ENCODE measurements around the gene CARHSP1. TPM values are rescaled to one million over a fixed set of nuclear protein-coding genes. Genes with fewer than 3 reads are reported as not detected.
"Not testable (repeated sequence)": the region's sequence is repeated elsewhere in the genome, so short reads cannot be mapped to it uniquely, and the experiment has no call there.

Gene CARHSP1
- total RNA-seq, 1 donor: 22.4 TPM

DNA sequence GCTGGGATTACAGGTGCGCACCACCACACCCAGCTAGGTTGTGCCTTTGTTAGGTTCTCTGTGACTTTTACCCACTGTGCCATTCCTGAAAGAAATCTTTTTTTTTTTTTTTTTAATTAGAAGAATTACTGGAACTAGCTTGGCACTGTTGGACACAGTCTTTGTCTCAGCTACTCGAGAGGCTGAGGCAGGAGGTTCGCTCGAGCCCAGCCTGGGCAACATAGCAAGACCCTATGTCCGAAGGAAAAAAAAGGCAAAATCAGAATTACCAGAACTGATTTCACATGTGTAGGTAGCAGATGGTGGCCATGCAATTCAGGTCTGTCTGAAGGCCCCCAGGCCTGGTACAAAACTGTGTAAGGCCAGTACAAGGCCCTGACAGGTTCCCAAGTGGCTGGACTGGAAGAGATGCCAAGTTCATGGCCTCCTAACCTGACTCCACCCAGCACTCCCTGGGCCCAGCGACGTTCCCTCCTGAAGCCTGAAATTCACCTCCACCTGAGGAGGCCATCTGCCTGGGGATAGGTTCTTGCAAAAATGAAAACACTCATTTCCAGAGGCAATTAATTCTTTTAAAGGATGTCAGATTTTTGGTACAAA, 23.0 kb downstream of the CARHSP1 start:
- Histone ChIP-seq H3K9me3 (ENCODE audit: low read depth, low read length) (no peaks in the 10 kb centered on the region), H3K4me1 (ENCODE audit: insufficient read depth, low read length) (peaks cover 21% of the 10 kb centered on the region), H3K4me3 (ENCODE audit: low read length) (no peak overlapping the region), H3K27me3 (ENCODE audit: insufficient read depth, low read length) (no peaks in the 10 kb centered on the region)

DNA sequence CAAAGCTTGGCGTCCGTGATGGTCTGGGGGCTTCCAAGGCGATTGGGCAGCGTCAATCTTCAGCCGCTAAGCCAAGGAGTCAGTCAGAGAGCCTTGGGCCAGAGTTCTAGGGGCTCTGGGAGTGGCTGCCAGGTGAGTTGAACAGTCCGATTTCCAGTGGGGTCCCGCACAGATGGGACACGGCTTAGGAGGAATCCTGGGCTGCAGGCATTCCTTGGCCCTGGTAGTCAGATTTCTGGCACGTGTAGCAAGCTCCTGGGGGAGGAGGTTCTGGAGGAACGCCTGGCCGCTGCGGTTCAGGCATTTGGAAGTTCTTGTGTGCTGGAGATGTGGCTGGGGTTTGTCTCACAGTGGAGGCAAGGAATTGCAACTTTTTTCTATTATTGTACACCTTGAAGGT, 25.5 kb downstream of the CARHSP1 start:
- not testable (repeated sequence) for H3K4me1 ChIP-seq (ENCODE audit: insufficient read depth, low read length); H3K9me3 ChIP-seq (ENCODE audit: low read depth, low read length); H3K27me3 ChIP-seq (ENCODE audit: insufficient read depth, low read length); H3K4me3 ChIP-seq (ENCODE audit: low read length)

DNA sequence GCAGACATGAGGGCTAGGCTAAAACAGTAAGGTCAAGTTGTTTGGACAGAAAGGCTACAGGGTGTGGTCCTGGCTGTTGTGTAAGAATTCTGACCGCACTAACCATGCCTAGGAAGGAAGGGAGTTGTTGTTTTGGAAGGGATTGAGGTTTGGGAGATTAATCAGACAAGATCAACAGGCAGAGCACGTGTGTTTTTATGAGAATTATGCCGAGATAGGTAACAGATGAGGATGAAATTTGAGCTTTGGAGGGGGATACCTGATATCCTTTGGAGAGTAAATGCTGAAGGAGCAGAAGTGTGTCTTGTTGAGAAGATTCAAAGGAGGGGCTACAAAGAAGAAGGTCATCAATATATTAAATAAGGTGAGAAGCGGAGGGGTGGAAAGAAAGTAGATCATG, 26.8 kb downstream of the CARHSP1 start:
- not testable (repeated sequence) for H3K9me3 ChIP-seq (ENCODE audit: low read depth, low read length); H3K4me1 ChIP-seq (ENCODE audit: insufficient read depth, low read length)

DNA sequence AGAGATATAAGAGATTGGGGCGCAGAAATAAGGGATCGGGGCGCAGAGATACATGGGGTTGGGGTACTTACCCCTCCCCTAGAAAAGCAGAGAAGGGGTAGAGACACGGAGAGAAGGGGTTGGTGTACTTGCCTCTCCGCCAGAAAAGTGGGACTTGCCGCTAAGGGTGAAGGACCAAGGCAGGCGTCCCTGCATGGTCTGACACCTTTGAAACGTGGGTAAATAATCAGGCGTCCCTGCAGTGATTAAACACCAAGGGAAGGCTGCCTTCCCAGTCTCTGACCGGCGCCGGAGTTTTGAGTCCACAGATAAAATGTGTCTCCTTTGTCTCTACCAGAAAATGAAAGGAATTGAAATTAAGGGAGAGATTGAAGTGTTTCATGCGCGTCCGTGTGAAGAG, 31.2 kb downstream of the CARHSP1 start:
- not testable (repeated sequence) for H3K4me1 ChIP-seq (ENCODE audit: insufficient read depth, low read length); H3K27me3 ChIP-seq (ENCODE audit: insufficient read depth, low read length); H3K9me3 ChIP-seq (ENCODE audit: low read depth, low read length); H3K4me3 ChIP-seq (ENCODE audit: low read length)

More for the DNA sequence above, 26.8 kb downstream of the CARHSP1 start:
- H3K27me3 ChIP-seq (ENCODE audit: insufficient read depth, low read length); H3K4me3 ChIP-seq (ENCODE audit: low read length): not testable (repeated sequence)

DNA sequence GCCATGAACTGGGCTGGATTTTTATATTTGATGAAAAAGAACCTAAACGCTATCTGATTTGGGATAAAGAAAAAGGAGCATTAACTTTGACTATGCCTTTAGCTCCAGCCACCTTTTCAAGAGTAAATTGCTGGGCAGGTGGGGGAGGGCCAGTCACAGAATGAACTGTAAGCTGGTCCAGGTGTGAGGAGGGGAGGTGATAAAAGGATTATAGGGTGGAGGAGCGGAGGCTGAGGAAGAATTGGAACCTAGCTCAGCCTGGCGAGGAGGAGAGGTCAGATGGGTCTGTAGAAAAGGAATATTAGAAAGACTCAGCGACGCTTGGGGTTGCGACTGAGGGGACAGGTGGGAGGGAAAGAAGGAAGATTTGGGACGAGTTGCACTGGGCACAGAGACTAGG, 32.0 kb downstream of the CARHSP1 start:
- H3K9me3 ChIP-seq (ENCODE audit: low read depth, low read length); H3K27me3 ChIP-seq (ENCODE audit: insufficient read depth, low read length); H3K4me1 ChIP-seq (ENCODE audit: insufficient read depth, low read length); H3K4me3 ChIP-seq (ENCODE audit: low read length): not testable (repeated sequence)

DNA sequence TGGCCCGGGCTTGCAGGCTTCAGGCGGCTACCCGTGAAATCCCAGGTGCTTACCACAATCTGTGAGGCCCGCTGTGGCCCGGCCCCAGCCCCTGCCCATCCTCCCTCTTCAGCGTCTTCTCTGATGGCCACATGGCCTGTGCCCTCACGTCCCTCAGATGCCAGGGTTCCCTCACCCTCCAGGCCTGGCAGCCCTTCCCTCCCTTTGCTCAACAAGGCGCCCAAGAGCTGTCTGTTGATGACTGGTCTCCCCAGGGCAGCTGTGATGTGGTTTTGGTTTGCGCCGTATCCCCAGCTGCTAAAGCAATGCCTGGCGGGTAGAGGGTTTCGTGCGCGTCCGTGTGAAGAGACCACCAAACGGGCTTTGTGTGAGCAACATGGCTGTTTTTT, 36.1 kb downstream of the CARHSP1 start:
- Histone ChIP-seq H3K9me3 (ENCODE audit: low read depth, low read length) (no peaks in the 10 kb centered on the region), H3K4me1 (ENCODE audit: insufficient read depth, low read length) (peaks cover 3% of the 10 kb centered on the region), H3K27me3 (ENCODE audit: insufficient read depth, low read length) (no peaks in the 10 kb centered on the region), H3K4me3 (ENCODE audit: low read length) (no peak overlapping the region)

DNA sequence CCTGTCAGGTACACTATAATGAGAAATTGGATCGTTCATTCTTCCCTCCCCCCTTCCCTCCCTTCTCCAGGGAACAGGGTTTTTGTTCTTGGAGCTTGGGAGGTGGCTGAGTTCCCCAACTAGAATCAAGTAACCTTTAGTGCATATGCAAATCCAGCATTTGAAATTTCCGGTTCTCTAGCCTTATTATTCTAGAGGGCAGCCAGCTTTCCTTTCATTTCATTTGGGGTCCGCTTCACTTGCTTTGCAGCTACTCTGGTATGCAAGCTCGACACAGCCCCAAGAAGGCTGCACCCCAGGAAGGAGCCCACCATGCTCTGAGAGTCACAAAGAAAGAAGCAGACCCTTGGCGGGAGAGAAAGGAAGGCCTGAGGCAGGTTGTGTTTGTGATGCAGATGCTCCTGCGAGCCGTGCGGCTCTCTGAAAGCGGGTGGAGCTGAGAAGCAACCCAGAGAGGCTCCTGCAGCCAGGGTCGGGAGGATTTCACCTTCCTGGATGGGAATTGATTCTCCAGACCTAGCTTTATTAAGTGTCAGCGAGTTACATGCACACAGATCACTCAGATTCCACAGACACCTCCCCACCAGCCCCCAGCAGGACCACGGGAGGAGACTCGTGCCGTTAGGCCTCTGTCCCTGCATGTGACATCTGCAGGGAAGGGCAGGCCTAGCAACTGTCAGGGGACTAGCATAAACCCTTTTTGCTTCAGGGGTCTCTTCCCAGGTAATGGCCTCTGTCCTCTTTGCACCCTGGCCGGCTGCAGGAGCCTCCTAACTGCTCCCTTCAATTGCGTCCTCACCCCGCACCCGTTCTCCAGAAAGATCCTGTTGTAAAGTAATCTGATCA, 36.7 kb downstream of the CARHSP1 start:
- Histone ChIP-seq H3K9me3 (ENCODE audit: low read depth, low read length) (no peaks in the 10 kb centered on the region), H3K4me1 (ENCODE audit: insufficient read depth, low read length) (peaks cover 3% of the 10 kb centered on the region), H3K4me3 (ENCODE audit: low read length) (no peak overlapping the region), H3K27me3 (ENCODE audit: insufficient read depth, low read length) (no peaks in the 10 kb centered on the region)

DNA sequence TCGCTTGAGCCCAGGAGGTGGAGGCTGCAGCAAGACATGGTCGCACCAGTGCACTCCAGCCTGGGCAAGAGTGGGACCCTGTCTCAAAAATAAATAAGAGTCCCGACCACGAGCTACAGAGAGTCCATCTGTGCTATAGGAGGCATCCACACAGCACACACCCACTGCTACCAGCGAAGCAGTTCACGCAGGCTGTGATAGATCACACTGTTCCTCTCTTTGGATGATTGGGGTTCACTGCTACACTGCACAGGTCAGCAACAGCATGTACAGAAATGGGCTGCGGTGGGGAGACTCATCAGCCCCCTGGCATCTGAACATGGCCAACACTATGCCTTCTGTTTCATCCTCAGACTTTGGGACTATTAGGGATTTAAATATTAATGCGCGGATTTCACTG, 37.4 kb downstream of the CARHSP1 start:
- no peak overlapping the region for H3K4me3 ChIP-seq (ENCODE audit: low read length)
- no peaks in the 10 kb centered on the region for H3K9me3 ChIP-seq (ENCODE audit: low read depth, low read length)
- peaks cover 3% of the 10 kb centered on the region for H3K4me1 ChIP-seq (ENCODE audit: insufficient read depth, low read length)
- no peaks in the 10 kb centered on the region for H3K27me3 ChIP-seq (ENCODE audit: insufficient read depth, low read length)

DNA sequence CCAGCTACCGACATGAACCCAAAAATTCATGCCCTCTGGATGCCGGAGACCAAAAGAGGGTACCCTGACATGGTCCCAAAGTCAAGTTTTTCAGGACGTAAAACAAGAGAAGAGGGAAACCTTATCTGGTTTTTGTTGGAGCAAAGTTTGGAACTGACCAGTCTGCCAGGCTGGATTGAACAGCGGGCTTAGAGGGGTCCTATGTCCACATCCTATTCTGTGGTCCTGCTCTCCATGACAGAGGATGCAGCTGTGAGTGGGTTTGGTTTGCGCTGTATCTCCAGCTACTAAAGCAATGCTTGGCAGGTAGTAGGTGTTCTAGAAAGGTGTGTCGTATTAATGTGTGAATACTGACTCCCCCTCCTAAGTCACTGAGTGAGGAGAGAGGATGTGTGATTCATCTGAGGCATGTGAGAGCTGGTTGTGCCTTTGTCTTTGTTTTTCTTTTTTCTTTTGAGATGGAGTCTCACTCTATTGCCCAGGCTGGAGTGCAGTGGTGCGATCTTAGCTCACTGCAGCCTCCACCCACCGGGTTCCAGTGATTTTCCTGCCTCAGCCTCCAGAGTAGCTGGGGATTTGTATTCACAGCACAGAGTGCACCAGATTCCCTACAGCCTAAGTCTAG, 40.2 kb downstream of the CARHSP1 start:
- no peaks in the 10 kb centered on the region for H3K27me3 ChIP-seq (ENCODE audit: insufficient read depth, low read length)
- no peaks in the 10 kb centered on the region for H3K4me1 ChIP-seq (ENCODE audit: insufficient read depth, low read length)
- no peak overlapping the region for H3K4me3 ChIP-seq (ENCODE audit: low read length)
- H3K9me3 ChIP-seq (ENCODE audit: low read depth, low read length): no peaks in the 10 kb centered on the region

DNA sequence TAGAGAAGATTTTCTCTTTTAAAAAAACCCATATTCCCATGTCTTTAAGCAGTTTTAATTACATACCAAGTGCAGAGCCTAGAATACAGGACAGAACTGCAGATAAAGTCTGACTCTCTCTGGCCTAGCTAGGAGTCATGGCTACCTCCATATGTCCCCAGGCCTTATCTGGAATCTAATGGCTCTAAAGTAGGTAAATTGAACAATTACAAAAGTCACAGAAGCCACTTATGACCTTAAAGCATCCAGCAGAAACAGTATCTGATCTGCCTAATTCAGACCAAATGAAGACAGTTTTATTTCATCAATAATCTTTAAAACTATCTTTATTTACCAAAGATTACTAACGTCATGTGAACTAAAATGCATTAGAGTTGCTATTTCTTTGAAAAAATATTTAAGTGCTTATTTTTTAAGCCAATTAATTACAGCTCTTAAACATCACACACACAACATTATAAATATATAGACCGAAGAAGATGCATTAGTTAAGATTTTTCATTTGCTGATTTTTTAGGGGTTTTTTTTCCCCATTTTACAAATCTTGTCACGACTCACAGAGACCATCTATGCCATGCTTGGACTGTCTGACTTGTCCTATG, 42.4 kb downstream of the CARHSP1 start:
- Histone ChIP-seq H3K4me1 (ENCODE audit: insufficient read depth, low read length) (no peaks in the 10 kb centered on the region), H3K27me3 (ENCODE audit: insufficient read depth, low read length) (no peaks in the 10 kb centered on the region), H3K4me3 (ENCODE audit: low read length) (no peak overlapping the region), H3K9me3 (ENCODE audit: low read depth, low read length) (no peaks in the 10 kb centered on the region)

DNA sequence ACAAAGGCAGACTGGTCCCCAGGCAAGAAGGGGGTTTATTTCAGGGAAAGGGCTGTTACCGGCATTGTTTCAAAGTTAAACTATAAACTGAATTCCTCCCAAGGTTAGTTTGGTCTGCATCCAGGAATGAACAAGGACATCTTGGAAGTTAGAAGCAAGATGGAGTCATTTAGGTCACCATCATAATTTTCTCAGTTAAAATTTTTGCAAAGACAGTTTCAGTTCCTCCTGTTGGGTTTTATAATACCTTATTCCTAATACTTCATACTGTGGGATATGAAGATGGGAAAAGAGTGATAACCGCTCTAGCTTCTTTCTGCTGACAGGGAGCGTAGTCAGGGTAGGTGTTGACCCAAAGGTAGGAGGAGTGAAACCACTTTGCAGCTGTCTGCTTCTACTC, 46.4 kb downstream of the CARHSP1 start:
- Histone ChIP-seq H3K4me1 (ENCODE audit: insufficient read depth, low read length) (no peaks in the 10 kb centered on the region), H3K27me3 (ENCODE audit: insufficient read depth, low read length) (no peaks in the 10 kb centered on the region), H3K4me3 (ENCODE audit: low read length) (no peak overlapping the region), H3K9me3 (ENCODE audit: low read depth, low read length) (no peaks in the 10 kb centered on the region)

DNA sequence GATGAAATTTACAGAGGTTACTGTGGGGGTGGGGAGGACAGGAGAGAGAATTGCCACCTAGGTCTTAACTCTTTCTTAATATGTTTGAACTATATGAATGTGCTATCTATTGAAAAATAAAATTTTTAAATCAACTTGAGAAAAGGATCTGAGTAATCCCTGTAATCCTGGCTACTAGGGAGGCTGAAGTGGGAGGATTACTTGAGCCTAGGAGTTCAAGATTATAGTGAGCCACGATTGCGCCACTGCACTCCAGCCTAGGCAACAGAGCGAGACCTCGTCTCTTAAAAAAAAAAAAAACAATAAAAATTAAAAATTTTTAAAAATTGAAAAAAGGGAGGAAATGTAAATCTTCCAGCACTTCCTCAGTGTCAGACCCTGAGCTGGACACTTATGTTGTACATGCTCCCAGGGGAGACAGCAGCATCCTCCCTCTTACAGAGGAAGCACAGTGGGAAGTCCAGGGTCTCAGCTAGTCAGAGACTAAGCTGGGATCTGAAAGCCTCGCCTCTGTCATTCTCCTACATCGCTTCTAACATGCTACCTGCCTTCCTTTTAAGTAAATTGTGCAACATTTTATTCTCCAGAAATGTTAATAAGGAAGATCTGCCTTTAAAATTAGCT, 49.3 kb downstream of the CARHSP1 start:
- Histone ChIP-seq H3K4me3 (ENCODE audit: low read length) (no peak overlapping the region), H3K4me1 (ENCODE audit: insufficient read depth, low read length) (peaks cover 6% of the 10 kb centered on the region), H3K27me3 (ENCODE audit: insufficient read depth, low read length) (no peaks in the 10 kb centered on the region), H3K9me3 (ENCODE audit: low read depth, low read length) (no peaks in the 10 kb centered on the region)

DNA sequence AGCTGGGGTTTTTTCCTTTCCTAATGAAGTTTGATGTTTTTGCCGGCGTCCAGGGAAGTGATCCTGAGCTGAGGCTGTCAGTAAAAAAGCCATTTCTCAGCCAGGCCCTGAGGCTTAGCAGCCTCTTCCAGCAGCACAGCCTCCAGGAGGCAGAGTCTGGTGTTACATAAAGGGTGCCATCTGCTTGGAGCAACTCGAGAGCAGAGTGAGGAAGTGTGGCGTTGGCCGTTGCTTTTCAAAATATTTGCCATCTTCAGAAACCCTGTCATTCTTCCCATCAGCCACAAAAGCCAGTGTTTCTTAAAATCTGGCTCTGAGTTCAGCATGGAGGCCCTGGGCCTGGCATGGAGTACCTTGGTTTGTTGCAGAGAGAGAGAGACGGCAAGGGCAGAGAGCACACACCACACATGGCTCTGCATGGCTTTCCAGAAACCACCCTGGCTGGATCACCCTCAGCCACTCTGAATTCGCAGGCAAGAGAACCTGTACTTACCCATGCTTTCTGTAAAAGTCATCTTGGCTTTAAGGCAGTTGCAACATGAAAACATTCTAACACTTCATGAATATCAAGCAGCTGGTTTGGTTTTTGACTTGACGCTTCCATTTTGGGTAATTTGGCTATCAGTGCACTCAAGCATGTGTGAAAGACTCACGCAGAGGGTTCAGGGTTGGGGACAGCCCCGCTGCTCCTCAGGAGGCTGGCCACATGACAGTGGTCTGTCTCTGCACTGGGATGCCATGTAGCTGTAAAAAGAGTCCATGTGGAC, 50.1 kb downstream of the CARHSP1 start:
- H3K4me1 ChIP-seq (ENCODE audit: insufficient read depth, low read length): peaks cover 6% of the 10 kb centered on the region

DNA sequence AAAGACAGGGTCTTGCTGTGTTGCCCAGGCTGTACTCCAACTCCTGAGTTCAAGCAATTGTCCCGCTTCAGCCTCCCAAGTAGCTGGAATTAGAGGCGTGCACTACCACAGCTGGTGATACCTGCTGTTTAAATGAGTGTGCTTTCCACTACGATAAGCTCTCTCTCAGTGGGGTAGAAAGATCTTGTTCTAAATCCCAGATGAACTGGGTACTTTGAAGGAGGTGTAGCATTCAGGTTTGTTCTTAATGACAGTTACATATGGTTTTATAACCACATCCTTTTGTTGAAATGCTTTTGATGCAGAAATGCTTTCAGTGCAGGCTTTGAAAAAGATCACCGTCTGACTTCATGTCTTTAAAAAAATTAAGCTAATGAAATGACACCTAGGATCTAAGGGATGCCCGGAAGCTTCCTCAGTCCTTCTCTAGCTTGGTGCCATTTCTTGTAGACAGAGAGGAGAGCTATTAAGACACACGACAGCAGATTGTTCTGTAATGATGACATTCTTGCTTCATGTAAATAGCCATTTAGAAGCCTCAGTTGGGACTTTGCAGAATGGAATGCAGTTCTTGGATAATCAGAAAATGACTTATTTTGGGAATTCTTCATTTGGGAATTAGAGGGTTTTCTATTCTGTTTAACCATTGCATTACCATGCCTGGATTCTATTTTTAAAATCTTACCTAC, 51.7 kb downstream of the CARHSP1 start:
- H3K4me3 ChIP-seq (ENCODE audit: low read length): no peak overlapping the region
- no peaks in the 10 kb centered on the region for H3K9me3 ChIP-seq (ENCODE audit: low read depth, low read length)
- no peaks in the 10 kb centered on the region for H3K27me3 ChIP-seq (ENCODE audit: insufficient read depth, low read length)
- H3K4me1 ChIP-seq (ENCODE audit: insufficient read depth, low read length): peaks cover 6% of the 10 kb centered on the region

More for the DNA sequence above, 50.1 kb downstream of the CARHSP1 start:
- Histone ChIP-seq H3K9me3 (ENCODE audit: low read depth, low read length) (no peaks in the 10 kb centered on the region), H3K4me3 (ENCODE audit: low read length) (no peak overlapping the region), H3K27me3 (ENCODE audit: insufficient read depth, low read length) (no peaks in the 10 kb centered on the region)

All from mononuclear cell (primary cell).